ENCODE data around the gene FGD3.
"Not testable (repeated sequence)": the region's sequence is repeated elsewhere in the genome, so short reads cannot be mapped to it uniquely, and the experiment has no call there.

FGD3 gene

DNA sequence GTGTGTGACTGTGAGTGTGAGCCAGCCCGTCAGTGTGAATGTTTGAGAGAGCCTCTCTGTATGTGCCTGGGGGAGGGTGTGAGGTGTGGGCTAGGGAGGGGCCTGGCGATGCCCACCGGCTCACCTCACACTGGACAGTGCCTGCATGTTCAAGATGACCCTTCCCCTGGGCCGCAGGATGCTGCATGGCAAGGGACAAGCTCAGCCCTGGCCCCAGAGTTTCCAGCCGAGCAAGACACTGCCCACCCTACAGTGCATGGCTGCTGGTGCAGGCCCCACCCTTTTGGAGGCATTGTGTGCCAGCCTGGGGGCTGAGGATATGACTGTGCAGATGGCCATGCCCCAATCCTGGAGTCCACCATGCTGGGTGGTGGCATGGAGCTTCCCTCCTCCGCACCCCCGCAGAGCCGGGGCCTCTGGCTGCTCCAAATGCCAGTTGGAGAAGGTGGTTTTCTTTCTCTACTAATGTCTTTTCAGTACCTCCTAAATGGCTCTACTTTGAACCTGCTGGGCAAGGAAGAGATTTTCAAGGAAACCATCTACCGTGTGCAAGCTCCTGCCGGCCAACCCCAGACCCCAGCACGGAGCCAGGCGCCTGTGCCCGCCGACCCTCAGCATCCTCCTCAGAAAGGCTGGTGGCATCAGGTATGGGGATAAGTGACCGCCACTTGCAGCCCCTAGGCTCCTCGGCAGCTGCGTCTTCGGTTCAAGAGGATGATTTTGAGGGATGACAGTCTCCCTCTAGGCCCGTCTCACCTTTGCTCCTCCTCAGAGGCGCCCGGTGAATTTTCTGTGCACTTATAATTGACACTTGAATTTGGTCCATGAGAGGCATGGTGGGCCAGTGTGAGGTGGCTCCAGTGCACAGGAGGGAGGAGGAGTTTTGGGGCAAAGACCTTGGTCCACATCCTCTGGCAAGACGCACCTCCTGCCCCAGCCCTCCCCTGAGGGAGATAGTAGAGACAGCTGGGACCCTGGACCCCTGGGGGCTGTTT lies 27.7 kb downstream of the FGD3 start:
- no peak for DNase-seq (ENCODE audit: low spot score)

DNA sequence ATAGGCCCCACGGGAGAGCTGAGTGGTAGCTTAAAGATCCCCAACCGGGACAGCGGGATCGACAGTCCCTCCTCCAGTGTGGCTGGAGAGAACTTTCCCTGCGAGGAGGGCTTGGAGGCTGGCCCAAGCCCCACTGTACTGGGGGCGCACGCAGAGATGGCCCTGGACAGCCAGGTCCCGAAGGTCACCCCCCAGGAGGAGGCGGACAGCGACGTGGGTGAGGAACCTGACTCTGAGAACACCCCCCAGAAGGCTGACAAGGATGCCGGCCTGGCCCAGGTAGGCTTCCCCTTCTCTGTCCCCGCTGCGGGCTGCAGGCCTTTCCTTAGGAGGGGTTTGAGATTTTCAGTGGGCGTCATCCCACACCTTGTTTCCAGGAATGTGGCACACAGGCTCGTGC lies 29.1 kb downstream of the FGD3 start:
- DNase-seq (ENCODE audit: low spot score), result no peak

DNA sequence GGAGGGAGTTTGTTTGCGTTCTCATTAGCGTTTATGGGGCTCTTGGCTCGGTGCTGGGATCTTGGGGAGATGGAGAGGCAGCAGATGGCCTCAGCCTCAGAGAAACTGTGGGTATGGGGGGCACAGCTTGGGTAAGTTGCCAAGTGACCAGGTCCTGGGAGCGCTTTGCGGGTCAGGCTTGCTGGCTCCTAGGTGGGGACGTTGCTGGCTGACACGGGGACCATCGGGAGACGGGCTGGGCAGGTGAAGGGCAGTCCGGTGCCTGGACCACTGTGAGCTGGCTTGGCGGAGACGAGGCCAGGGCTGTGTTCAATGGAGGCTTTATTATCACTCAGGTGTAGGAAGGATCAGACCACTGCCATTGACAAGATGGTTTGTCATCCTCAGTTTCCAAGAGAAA lies 30.0 kb downstream of the FGD3 start:
- no peak for DNase-seq (ENCODE audit: low spot score)

DNA sequence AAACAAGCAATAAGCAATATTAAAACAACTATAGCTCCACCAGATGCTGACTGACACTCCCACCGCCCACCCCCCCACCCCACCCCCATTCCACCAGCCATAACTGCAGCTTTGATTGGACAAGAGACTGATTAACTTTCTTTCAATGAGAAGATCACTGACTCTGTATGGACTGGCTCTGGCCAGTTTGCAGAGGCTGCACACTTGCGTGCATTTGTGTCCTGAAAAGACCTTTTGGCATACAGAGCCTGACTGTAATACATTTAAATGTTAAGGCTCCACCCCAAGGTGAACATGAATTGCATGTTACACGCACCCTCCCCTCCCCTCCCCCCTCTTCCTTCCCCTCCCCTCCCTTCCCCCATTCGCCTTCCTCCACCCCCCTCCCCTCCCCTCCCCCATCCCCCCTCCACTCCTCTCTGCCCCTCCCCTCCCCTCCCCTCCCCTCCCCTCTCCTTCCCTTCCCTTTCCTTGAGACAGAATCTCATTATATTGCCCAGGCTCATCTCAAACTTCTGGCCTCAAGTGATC lies 31.1 kb downstream of the FGD3 start:
- DNase-seq (ENCODE audit: low spot score), result no peak

DNA sequence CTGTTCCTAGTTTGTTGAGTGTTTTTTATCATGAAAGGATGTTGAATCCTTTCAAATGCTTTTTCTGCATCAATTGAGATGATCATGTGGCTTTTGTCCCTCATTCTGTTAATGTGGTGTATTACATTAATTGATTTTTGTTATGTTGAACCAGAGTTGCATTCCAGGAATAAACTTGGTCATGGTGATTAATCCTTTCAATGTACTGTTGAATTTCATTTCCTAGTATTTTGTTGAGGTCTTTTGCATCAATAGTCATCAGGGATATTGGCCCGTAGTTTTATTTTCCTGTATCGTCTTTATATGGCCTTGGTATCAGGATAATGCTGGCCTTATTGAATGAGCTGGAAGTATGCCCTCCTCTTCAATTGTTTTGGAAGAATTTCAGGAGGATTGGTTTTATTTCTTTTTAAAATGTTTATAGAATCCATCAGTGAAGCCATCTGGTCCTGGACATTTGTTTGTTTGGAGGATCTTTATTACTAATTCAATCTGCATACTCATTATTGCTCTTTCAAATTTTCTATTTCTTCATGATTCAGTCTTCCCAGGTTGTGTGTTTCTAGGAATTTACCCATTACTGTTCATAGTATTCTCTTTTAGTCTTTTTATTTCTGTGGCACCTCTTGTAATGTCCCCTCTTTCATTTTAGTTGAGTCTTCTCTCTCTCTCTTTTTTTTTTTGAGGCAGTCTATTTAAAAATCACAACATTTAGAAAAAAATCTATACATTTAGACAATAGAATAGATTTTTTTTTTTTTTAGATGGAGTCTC lies 32.1 kb downstream of the FGD3 start:
- no peak for DNase-seq (ENCODE audit: low spot score)

DNA sequence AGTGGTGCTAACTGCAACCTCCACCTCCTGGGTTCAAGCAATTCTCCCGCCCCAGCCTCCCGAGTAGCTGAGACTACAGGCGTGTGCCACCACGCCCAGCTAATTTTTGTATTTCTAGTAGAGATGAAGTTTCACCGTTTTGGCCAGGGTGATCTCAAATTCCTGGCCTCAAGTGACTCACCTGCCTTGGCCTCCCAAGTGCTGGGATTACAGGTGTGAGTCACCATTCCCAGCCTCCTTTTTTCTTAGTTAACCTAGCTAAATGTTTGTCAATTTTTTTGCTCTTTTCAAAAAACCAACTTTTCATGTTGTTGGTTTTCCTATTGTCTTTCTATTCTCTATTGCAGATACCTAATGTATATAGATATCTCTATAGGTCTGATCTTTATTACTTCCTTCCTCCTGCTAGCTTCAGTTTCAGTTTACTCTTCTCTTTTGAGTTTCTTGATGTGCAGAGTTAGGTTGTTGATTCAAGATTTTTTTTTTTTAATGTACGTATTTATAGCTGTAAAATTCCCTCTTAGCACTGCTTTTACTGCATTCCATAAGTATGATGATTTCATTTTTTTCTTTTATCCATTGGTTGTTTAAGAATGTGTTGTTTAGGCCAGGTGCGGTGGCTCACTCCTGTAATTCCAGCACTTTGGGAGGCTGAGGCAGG lies 32.9 kb downstream of the FGD3 start:
- no peak for DNase-seq (ENCODE audit: low spot score)

DNA sequence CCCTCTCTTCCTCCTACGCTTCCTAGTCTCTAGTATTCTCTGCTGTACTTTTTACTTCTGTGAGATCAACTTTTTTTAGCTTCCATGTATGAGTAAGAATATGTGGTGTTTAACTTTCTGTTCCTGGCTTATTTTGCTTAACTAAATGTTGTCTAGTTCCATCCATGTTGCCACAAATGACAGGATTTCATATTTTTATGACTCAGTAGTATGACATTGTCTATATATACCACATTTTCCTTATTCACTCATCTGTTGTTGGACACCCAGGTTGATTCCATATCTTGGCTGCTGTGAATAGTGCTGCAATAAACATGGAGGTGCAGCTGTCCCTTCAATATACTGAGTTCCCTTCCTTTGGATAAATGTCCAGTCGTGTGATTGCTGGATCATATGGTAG lies 34.8 kb downstream of the FGD3 start:
- DNase-seq (ENCODE audit: low spot score), result no peak

DNA sequence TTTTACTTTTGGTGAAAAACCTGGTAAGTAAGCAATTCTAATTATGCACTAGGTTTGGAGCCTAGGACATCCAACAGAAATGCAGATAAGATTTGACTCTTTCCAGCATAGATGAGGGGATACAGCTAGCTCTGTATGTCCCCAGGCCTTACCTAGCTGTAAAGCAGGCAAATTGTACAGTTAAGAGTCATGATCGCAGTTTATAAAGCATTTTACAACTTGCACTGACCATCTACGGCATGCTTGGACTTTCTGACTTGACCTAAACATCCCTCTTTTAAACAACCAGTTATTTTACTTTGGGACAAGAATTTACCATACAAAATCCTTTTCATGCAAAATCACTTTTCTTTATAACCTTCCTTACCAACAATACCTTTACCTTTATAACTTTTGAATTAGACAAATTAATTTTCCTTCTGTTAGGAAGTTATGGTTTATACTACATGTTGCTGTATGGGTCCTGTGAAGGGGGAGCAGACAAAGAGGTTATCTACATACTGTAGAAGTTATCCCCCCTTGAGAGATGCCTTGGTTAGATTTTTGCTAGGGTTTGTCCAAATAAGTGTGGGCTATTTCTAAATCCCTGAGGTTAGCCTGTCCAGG lies 36.8 kb downstream of the FGD3 start:
- no peak for DNase-seq (ENCODE audit: low spot score)

DNA sequence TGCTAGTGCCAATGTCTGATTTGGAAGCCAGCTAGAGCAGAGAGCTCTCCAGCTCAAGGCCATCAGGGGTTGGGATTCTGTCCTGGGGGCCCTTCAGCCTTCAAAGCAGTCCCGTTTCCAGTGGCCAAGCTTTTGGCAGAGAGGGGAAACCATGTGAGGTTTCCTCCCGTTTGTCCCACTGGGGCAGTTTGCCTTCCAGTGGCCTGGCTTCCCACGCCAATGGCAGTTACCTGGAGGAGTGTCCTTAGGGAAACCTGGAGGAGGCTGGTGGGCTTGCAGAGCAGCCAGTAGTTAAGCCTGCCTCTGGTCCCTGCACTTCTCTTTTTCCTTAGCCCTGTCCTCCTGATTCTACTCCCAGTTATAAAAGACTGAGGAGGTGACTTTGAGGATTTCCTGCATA lies 37.7 kb downstream of the FGD3 start:
- no peak for DNase-seq (ENCODE audit: low spot score)

DNA sequence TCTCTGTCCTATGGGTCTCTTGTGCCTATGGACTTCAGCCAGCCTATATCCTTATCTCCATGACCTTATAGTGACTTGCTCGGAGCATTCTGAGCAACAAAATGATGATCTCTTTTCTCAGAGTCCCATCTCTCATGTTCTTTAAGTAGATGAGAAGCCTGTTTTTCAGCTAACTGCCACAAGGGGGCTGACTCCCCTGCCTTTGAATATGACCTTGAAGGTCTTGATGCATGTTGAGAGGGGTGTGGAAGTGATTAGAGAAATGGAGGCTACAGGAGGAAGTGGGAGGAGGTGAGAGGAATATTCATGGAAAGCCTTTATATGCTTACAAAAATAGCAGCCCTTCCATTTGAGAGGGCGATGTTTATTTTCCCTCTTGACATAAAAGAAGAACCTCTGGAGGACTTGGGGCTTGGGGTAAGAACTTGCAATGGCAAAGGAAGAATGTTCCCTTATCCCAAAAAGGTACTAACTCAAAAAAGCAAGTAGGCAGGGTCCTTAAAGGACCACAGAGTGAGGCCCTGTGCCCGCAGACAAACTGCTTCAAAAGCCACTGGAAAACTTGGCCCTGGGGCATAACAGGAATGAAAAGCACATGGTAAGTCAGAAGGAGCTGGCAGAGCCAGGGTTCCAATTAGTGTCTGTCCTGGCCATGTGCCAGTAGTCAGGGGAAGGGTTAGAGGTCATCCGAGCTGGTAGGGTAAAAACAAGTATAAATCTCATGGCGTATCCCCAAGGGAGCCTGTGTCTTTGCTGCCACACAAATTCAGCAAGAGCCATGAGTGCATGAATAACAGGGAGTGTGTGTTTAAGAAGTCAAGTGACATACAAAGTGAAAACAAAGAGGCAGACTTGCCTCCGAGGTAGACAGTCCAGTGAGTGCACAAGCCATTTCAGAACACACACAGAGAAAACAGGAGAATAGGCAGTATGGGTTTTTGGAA lies 39.1 kb downstream of the FGD3 start:
- DNase-seq (ENCODE audit: low spot score), result no peak

DNA sequence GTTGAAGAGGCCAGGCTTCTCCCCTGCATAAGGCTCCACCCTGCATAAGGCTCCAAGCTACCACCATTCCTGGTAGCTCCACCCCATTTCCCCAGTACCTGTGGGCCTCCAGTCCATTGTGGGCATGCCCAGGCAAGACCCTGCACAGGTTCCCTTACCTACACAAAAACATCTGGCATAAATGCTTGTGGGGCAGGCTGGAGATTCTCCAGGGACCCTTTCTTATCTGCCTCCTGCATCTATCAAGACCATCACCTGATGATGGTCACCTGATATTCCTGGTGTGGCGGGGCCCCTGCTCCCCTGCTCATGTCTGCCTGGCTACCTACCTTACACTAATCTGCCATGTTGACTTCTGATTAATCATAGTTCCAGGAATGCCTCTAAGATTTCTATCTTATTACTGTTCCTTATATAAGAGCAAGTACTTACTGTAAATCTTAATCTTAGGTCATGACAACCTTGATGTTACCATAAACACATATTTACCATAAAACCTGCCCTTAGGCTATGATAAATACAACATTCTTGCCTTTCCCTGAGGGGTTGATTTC lies 41.0 kb downstream of the FGD3 start:
- no peak for DNase-seq (ENCODE audit: low spot score)

DNA sequence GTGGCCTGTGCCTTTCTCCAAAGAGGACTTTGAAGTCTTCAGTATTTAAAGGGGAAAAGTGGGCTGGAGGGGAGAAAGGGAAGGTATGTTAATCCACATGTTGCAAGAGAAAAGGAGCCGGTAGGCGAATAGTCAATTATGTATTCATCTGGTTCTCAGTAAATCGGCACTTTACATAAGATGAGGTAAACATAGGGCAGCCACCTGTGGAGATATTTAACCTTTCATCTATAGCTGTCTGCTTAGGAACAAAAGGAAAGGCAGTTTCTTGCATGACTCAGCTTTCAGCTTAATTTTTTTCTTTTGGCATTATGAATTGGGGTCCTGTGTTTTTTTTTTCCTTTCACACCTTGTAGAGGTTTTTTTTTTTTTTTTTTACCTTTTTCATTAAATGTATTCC lies 42.2 kb downstream of the FGD3 start:
- DNase-seq (ENCODE audit: low spot score), result no peak

DNA sequence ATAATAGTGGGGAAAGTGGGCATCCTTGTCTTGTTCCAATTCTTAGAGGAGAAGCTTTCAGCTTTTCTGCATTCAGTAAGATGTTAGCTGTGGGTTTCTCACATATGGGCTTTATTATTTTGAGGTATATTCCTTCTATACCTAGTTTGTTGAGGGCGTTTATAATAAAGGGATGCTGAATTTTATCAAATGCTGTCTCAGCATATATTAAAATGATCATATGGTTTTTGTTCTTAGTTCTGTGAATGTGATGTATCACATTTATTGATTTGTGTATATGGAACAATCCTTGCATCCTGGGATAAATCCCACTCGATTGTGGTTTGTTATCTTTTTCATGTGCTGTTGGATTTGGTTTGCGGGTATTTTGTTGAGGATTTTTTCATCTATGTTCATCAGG lies 43.1 kb downstream of the FGD3 start:
- DNase-seq (ENCODE audit: low spot score), result no peak

DNA sequence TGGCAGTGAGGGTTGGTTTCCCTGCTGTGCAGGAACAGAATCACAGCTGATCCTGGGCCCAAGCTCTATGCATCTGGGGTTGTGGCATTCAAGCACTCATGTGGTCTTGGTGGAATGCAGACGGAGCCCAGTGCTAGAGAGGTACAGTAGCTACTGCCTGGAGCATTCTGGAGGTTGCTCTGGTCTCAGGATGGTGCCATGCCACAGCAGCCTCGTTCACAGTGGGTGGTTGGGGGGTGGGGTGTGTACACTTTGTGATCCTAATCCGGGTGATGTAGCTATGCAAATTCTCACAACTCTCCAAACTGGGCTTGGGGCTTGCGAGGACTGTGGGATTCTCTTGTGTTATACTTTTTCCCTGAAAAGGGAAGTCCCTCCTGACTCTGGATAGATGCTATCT lies 45.2 kb downstream of the FGD3 start:
- DNase-seq (ENCODE audit: low spot score), result no peak

DNA sequence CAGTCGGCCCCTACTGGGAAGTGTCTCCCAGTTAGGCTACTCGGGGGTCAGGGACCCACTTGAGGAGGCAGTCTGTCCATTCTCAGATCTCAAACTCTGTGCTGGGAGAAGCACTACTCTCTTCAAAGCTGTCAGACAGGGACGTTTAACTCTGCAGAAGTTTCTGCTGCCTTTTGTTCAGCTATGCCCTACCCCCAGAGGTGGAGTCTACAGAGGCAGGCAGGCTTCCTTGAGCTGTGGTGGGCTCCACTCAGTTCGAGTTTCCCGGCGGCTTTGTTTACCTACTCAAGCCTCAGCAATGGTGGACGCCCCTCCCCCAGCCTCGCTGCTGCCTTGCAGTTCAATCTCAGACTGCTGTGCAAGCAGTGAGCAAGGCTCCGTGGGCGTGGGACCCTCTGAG lies 51.5 kb downstream of the FGD3 start:
- not testable (repeated sequence) for DNase-seq (ENCODE audit: low spot score)

DNA sequence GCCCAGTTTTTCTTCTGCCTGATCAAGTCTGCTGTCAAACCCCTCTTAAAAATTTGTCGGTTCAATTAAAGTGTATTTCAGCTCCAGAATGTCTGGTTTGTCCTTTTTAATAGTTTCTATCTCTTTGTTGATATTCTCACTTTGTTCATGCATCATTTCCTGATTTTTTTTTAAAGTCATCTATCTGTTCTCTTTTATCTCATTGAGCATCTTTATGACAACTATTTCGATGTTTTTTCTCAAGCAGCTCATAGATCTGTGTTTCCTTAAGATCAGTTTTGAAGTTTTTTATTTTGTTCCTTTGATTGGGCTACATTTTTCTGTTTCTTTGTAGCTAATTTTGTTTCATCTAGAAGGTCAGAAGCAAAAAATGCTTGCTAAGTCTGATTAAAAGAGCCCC lies 53.7 kb downstream of the FGD3 start:
- no peak for DNase-seq (ENCODE audit: low spot score)

DNA sequence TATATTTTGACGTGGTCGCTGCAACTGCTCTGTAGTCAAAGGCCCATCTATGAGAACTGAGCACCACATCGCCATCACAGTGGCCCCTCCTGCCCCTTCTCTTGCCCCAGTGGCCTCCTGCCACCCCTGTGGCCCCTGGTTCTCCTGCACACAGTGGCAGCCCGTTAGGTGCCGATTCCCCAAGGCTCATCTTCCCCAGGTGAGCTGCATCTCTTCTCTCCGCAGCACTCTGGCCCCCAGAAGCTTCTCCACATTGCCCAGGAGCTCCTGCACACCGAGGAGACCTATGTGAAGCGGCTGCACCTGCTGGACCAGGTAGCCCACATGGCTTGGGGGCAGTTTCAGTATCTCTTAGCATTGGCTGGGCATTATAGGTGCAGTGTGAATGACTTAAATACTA lies 55.4 kb downstream of the FGD3 start:
- DNase-seq (ENCODE audit: low spot score), result no peak

DNA sequence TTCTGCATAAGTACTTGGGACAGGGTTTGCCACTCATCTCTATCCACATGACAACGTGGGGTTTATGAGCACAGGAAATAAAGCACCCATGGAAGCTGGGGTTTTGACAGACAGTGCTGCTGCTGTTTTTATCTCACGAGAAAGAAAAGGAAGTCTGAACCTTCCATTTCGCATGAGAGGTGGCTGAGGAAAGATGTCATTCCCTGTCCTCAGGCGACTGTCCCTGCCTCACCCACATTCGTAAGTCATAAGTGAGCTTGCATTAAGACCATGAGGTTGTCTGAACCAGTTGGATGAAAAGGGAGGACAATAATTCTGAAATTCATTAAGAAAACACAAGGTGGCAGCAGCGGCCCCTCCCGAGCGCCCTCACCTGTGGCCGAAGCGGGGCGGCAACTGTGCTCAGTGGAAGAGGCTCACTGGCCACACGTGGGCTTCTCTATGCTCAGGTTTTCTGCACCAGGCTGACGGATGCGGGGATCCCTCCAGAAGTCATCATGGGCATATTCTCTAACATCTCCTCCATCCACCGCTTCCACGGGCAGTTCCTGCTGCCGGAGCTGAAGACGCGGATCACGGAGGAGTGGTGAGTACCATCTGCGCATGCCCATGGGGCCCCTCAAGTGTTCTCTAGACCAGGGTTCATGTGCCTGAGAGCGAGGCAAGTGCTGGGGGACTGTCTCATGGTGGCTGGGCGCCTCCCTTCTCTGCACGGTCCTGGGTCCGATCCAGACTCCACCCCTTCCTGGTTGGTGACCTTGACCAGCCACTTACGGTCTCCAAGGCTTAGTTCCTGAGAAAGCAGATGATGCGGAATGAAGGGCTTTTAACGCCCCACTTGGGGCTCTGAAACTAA lies 56.5 kb downstream of the FGD3 start:
- DNase-seq (ENCODE audit: low spot score), result peak; percentile 78

DNA sequence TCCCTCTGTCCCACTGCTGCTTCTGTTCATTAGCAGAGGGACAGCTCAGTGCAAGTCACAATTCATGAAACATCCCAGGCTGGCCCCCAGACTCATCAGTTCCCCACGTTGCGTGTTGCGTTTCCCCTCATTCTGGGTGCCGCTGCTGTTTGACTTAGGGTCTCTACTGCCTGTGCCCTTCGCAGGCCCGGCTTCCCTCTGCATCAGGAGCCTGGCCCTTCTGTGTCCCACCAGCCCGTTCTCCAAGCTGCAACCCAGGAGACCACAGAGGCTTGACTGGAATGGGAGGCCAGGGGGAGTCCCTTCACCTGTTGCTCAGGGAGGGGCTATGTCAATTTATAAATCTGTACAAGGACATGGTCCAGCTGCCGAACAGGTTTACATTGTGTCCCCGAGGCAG lies 57.2 kb downstream of the FGD3 start:
- no peak for DNase-seq (ENCODE audit: low spot score)

DNA sequence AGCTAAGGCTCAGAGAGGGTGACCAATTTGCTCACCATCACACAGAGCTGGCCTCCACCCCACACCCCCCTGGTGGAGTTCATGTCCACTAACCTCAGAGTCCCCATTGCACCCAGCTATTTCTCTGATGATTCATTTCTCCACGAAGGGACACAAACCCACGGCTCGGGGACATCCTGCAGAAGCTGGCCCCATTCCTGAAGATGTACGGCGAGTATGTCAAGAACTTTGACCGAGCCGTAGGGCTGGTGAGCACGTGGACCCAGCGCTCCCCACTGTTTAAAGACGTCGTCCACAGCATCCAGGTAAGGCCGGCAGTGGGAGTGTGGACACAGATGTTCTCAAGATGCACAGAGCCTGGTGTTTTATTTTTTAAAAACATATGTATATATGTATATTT lies 58.6 kb downstream of the FGD3 start:
- DNase-seq (ENCODE audit: low spot score), result no peak

Measured in GM03348 (cell line).